Astrocyte (in vitro differentiated cells and primary cell): ENCODE results near the gene BAHCC1. TPM values are rescaled to one million over a fixed set of nuclear protein-coding genes. Genes with fewer than 3 reads are reported as not detected.

Source experiments
- DNase-seq: peaks from one replicate; pipeline ENCODE4 v3.0.0-alpha.2; 2010; ENCODE audit warnings: low read depth
- FAIRE-seq: peaks from 2 replicates; lab custom pipeline; 2011; peaks lifted over from hg19 to GRCh38; lab: Jason Lieb, UNC
- H2AFZ ChIP-seq: 2 replicates; pipeline ENCODE4 v1.6.0; 2012; ENCODE audit warnings: low read depth, low read length, inconsistent platforms
- H3K27ac ChIP-seq: 2 replicates; pipeline ENCODE4 v1.5.1; 2011; ENCODE audit warnings: low read depth, low read length, inconsistent platforms
- H3K27me3 ChIP-seq: 2 replicates; pipeline ENCODE4 v1.6.0; 2011; ENCODE audit warnings: low read length, inconsistent platforms; ENCODE audit not compliant: insufficient read depth
- H3K36me3 ChIP-seq: 2 replicates; pipeline ENCODE4 v1.5.1; 2011; ENCODE audit warnings: low read length, inconsistent platforms; ENCODE audit not compliant: insufficient read depth
- H3K4me1 ChIP-seq: 2 replicates; pipeline ENCODE4 v1.5.1; 2011; ENCODE audit warnings: low read length, inconsistent platforms; ENCODE audit not compliant: insufficient read depth
- H3K4me2 ChIP-seq: 2 replicates; pipeline ENCODE4 v1.6.0; 2012; ENCODE audit warnings: low read length, inconsistent platforms
- H3K4me3 ChIP-seq: 2 replicates; pipeline ENCODE4 v1.5.1; 2011; ENCODE audit warnings: low read depth, mild to moderate bottlenecking, low read length, inconsistent platforms; ENCODE audit not compliant: insufficient read depth
- H3K79me2 ChIP-seq: 2 replicates; pipeline ENCODE4 v1.6.0; 2012; ENCODE audit warnings: mild to moderate bottlenecking, low read length, inconsistent platforms; ENCODE audit not compliant: insufficient read depth
- H3K9ac ChIP-seq: 2 replicates; pipeline ENCODE4 v1.6.0; 2012; ENCODE audit warnings: mild to moderate bottlenecking, low read length, inconsistent platforms
- H3K9me3 ChIP-seq: 2 replicates; pipeline ENCODE4 v1.5.1; 2012; ENCODE audit warnings: low read depth, mild to moderate bottlenecking, low read length, inconsistent platforms; ENCODE audit not compliant: insufficient read depth
- H4K20me1 ChIP-seq: 2 replicates; pipeline ENCODE4 v1.6.0; 2012; ENCODE audit warnings: low read length, inconsistent platforms; ENCODE audit not compliant: insufficient read depth
- H3K27ac Mint-ChIP-seq: one replicate; pipeline ENCODE4 v1.8.0; 2021; ENCODE audit warnings: mild to moderate bottlenecking, mixed read lengths; ENCODE audit not compliant: unreplicated experiment
- H3K27me3 Mint-ChIP-seq: one replicate; pipeline ENCODE4 v1.8.0; 2021; ENCODE audit warnings: low read depth, mixed read lengths; ENCODE audit not compliant: unreplicated experiment
- H3K36me3 Mint-ChIP-seq: one replicate; pipeline ENCODE4 v1.8.0; 2021; ENCODE audit warnings: low read depth, mixed read lengths; ENCODE audit not compliant: unreplicated experiment
- H3K4me1 Mint-ChIP-seq: one replicate; pipeline ENCODE4 v1.8.0; 2021; ENCODE audit warnings: low read depth, mixed read lengths; ENCODE audit not compliant: unreplicated experiment
- H3K4me3 Mint-ChIP-seq: one replicate; pipeline ENCODE4 v1.8.0; 2021; ENCODE audit warnings: mild to moderate bottlenecking, moderate library complexity, mixed read lengths; ENCODE audit not compliant: unreplicated experiment
- H3K9me3 Mint-ChIP-seq: one replicate; pipeline ENCODE4 v1.8.0; 2021; ENCODE audit warnings: mild to moderate bottlenecking, mixed read lengths; ENCODE audit not compliant: unreplicated experiment
- CTCF ChIP-seq: IDR thresholded peaks from 2 replicates; pipeline ENCODE4 v1.5.1; 2011; ENCODE audit warnings: low read depth, mild to moderate bottlenecking, inconsistent platforms, low read length, moderate library complexity; ENCODE audit not compliant: insufficient read depth
- EZH2 ChIP-seq: IDR thresholded peaks from 2 replicates; pipeline ENCODE4 v1.6.1; 2012; ENCODE audit warnings: mild to moderate bottlenecking, low read length, inconsistent platforms; ENCODE audit not compliant: insufficient read depth
- total RNA-seq: library from RNA; stranded (reverse); gene quantifications from 2 replicates; pipeline ENCODE4 v1.2.1, GENCODE V29; 2021

The BAHCC1 gene
- total RNA-seq, 1 donor from 2014 or later, result 18.5 TPM

GRCh38 chr17:81463506-81463905 lies 68.2 kb downstream of the BAHCC1 start:
- TF ChIP-seq EZH2 (no peak), CTCF (no peak)
- Mint-ChIP-seq H3K36me3 (peaks cover 6% of the 10 kb centered on the region), H3K27me3 (no peaks in the 10 kb centered on the region), H3K4me1 (no peaks in the 10 kb centered on the region), H3K4me3 (no peak overlapping the region), H3K9me3 (no peaks in the 10 kb centered on the region), H3K27ac (no peak overlapping the region)
- Histone ChIP-seq H4K20me1 (no peaks in the 10 kb centered on the region), H3K9ac (no peak overlapping the region), H3K27me3 (no peaks in the 10 kb centered on the region), H3K4me1 (no peaks in the 10 kb centered on the region), H3K27ac (no peak overlapping the region), H3K36me3 (no peaks in the 10 kb centered on the region), H3K4me3 (no peak overlapping the region), H3K9me3 (no peaks in the 10 kb centered on the region), H2AFZ (no peak overlapping the region), H3K4me2 (no peak overlapping the region), H3K79me2 (no peaks in the 10 kb centered on the region)
- FAIRE-seq (no peak), DNase-seq (no peak)

- no peaks in the 10 kb centered on the region for H3K27me3 Mint-ChIP-seq
- TF ChIP-seq EZH2 (no peak), CTCF (no peak)
- peaks cover 6% of the 10 kb centered on the region for H3K36me3 Mint-ChIP-seq
- no peaks in the 10 kb centered on the region for H3K9me3 ChIP-seq
- H3K27me3 ChIP-seq, result no peaks in the 10 kb centered on the region
- no peaks in the 10 kb centered on the region for H3K4me1 Mint-ChIP-seq
- H3K9ac ChIP-seq, result no peak overlapping the region
- no peaks in the 10 kb centered on the region for H3K9me3 Mint-ChIP-seq
- no peak overlapping the region for H3K4me3 Mint-ChIP-seq
- no peak overlapping the region for H3K4me3 ChIP-seq
- H2AFZ ChIP-seq, result no peak overlapping the region
- H3K27ac Mint-ChIP-seq, result no peak overlapping the region
- no peak overlapping the region for H3K27ac ChIP-seq
- no peaks in the 10 kb centered on the region for H4K20me1 ChIP-seq
- no peaks in the 10 kb centered on the region for H3K79me2 ChIP-seq
- H3K36me3 ChIP-seq, result no peaks in the 10 kb centered on the region
- no peak for FAIRE-seq
- no peak overlapping the region for H3K4me2 ChIP-seq
- DNase-seq, result no peak
- H3K4me1 ChIP-seq, result no peaks in the 10 kb centered on the region
Observed at GRCh38 chr17:81464586-81464985, 69.3 kb downstream of the BAHCC1 start.

- FAIRE-seq, result no peak
Observed at GRCh38 chr17:81465910-81466309, 70.7 kb downstream of the BAHCC1 start.

More at GRCh38 chr17:81465910-81466309, 70.7 kb downstream of the BAHCC1 start:
- DNase-seq, result no peak
- Histone ChIP-seq H3K4me2 (no peak overlapping the region), H4K20me1 (no peaks in the 10 kb centered on the region), H3K27me3 (no peaks in the 10 kb centered on the region), H3K79me2 (no peaks in the 10 kb centered on the region), H3K36me3 (no peaks in the 10 kb centered on the region), H3K9ac (no peak overlapping the region), H3K4me1 (no peaks in the 10 kb centered on the region), H3K27ac (no peak overlapping the region), H3K9me3 (no peaks in the 10 kb centered on the region), H2AFZ (no peak overlapping the region), H3K4me3 (no peak overlapping the region)
- Mint-ChIP-seq H3K27ac (no peak overlapping the region), H3K27me3 (no peaks in the 10 kb centered on the region), H3K4me1 (no peaks in the 10 kb centered on the region), H3K9me3 (no peaks in the 10 kb centered on the region), H3K36me3 (peaks cover 6% of the 10 kb centered on the region), H3K4me3 (no peak overlapping the region)
- TF ChIP-seq CTCF (no peak), EZH2 (no peak)
